CD4-positive, alpha-beta T cell treated with Interleukin-10 for 1 hour (primary cell): ENCODE measurements around the gene SMIM9.
"Not testable (repeated sequence)": the region's sequence is repeated elsewhere in the genome, so short reads cannot be mapped to it uniquely, and the experiment has no call there.

Experiments
- DNase-seq: peaks from one replicate; pipeline ENCODE4 v3.0.0-alpha.2; 2020

Gene SMIM9

GRCh38 chrX:154834562-154834961 lies at the start of gene SMIM9:
Gene SMIM9, minus strand, starts transcription at chrX:154834662. Its CDS starts 3,806 bp downstream, at chrX:154830856.
- DNase-seq: no peak

GRCh38 chrX:154884069-154884468 lies 49.6 kb upstream of the SMIM9 start:
- DNase-seq: not testable (repeated sequence)

- DNase-seq: no peak
Measured at GRCh38 chrX:154873329-154873728, 38.9 kb upstream of the SMIM9 start.

GRCh38 chrX:154868522-154868921 lies 34.1 kb upstream of the SMIM9 start:
- DNase-seq: not testable (repeated sequence)

GRCh38 chrX:154855256-154855655 lies 20.8 kb upstream of the SMIM9 start:
- DNase-seq: no peak

GRCh38 chrX:154850957-154851611 lies 16.6 kb upstream of the SMIM9 start:
- no peak for DNase-seq

GRCh38 chrX:154840856-154841255 lies 6.4 kb upstream of the SMIM9 start:
- peak; percentile 53 for DNase-seq

- DNase-seq: no peak
Measured at GRCh38 chrX:154836163-154836562, 1.7 kb upstream of the SMIM9 start.

- no peak for DNase-seq
Measured at GRCh38 chrX:154833746-154834274, 652 bp downstream of the SMIM9 start.

- DNase-seq: no peak
Measured at GRCh38 chrX:154829926-154830442, 4.5 kb downstream of the SMIM9 start.

GRCh38 chrX:154829134-154829533 lies 5.3 kb downstream of the SMIM9 start:
- no peak for DNase-seq

- DNase-seq: no peak
Measured at GRCh38 chrX:154828016-154828408, 6.5 kb downstream of the SMIM9 start.

- DNase-seq: peak; percentile 27
Measured at GRCh38 chrX:154827194-154828015, 7.1 kb downstream of the SMIM9 start.

GRCh38 chrX:154825586-154825985 lies 8.9 kb downstream of the SMIM9 start:
- DNase-seq: not testable (repeated sequence)

GRCh38 chrX:154824638-154825037 lies 9.8 kb downstream of the SMIM9 start:
- DNase-seq: no peak

GRCh38 chrX:154822029-154822428 lies 12.4 kb downstream of the SMIM9 start:
- DNase-seq: no peak

GRCh38 chrX:154821523-154821922 lies 12.9 kb downstream of the SMIM9 start:
- DNase-seq: no peak

GRCh38 chrX:154819771-154820341 lies 14.6 kb downstream of the SMIM9 start:
- DNase-seq: no peak

- DNase-seq: no peak
Measured at GRCh38 chrX:154818916-154819770, 15.3 kb downstream of the SMIM9 start.

GRCh38 chrX:154817048-154817618 lies 17.3 kb downstream of the SMIM9 start:
- DNase-seq: not testable (repeated sequence)

GRCh38 chrX:154816326-154816898 lies 18.1 kb downstream of the SMIM9 start:
- DNase-seq: not testable (repeated sequence)
